Endothelial cell of umbilical vein (primary cell): ENCODE results near the gene SSC5D.

ENCODE experiments used
- CTCF ChIP-seq, 2 donors: IDR thresholded peaks; 1 replicate in 1 of 2; 2 replicates in 1 of 2; pipeline ENCODE4 v1.5.1; 2011; ENCODE audit warnings: low read length in 2 of 2, mild to moderate bottlenecking in 2 of 2, moderate library complexity in 2 of 2, control low read depth in 1 of 2, inconsistent platforms in 1 of 2, low read depth in 1 of 2; ENCODE audit not compliant: insufficient read depth in 1 of 2; ENCODE audit errors: extremely low read depth in 1 of 2
- EZH2 ChIP-seq: IDR thresholded peaks from 2 replicates; pipeline ENCODE4 v1.6.1; 2012; ENCODE audit warnings: borderline replicate concordance, low read depth, mild to moderate bottlenecking, moderate library complexity, low read length, inconsistent platforms; ENCODE audit not compliant: severe bottlenecking
- FOS ChIP-seq: IDR thresholded peaks from 2 replicates; pipeline ENCODE4 v1.6.1; 2011; ENCODE audit warnings: mild to moderate bottlenecking, low read length, moderate library complexity, borderline replicate concordance; ENCODE audit not compliant: insufficient read depth
- MAX ChIP-seq: IDR thresholded peaks from 2 replicates; pipeline ENCODE4 v1.6.1; 2011; ENCODE audit not compliant: insufficient read depth, insufficient read length
- POLR2A ChIP-seq: IDR thresholded peaks from 2 replicates; pipeline ENCODE4 v1.6.1; 2012; ENCODE audit warnings: low read depth, mild to moderate bottlenecking, control low read depth, low read length
- POLR2AphosphoS5 ChIP-seq: IDR thresholded peaks from 2 replicates; pipeline ENCODE4 v1.6.1; 2012; ENCODE audit warnings: low read depth, mild to moderate bottlenecking, control low read depth, low read length, moderate library complexity; ENCODE audit not compliant: insufficient read depth

DNA sequence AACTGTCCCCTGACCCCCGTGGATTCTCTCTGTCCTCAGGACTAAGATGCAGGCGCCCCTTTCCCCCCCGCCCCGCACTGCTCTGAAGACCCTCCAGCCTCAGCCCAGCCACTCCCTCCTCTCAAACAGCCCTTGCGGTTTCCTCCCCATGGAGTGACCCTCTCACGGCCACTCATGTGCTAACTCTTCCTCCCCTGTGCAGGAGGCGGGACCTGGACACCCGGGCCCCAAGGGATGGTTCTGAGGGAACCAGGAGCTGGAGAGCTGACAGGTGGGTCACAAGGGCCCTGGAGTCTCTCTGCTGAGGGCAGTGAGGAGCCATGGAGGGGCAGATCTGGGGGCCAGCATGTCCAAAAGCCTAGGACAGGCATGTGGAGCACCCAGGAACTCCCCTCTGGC, 28.7 kb upstream of the SSC5D start:
- TF ChIP-seq EZH2 (no peak), CTCF (IDR thresholded peaks at IDR 0.05; ENCODE audit: extremely low read depth in 1 of 2, insufficient read depth in 1 of 2, low read depth in 1 of 2, low read length in 2 of 2) (no peak), POLR2AphosphoS5 (no peak), POLR2A (no peak), MAX (no peak), FOS (no peak)
